ENCODE results near the gene RCOR1.
"Not testable (repeated sequence)": the region's sequence is repeated elsewhere in the genome, so short reads cannot be mapped to it uniquely, and the experiment has no call there.

GRCh38 chr14:102573161-102573560 lies 19.3 kb upstream of the RCOR1 start:
- not testable (repeated sequence) for TF ChIP-seq ELF4 (IDR thresholded peaks at IDR 0.05); SP1 (IDR thresholded peaks at IDR 0.05); PKNOX1 (IDR thresholded peaks at IDR 0.05); FOXM1 (IDR thresholded peaks at IDR 0.05; ENCODE audit: borderline replicate concordance); FOXA1 (IDR thresholded peaks at IDR 0.05); SUZ12 (IDR thresholded peaks at IDR 0.05); BHLHE40 (IDR thresholded peaks at IDR 0.05; ENCODE audit: borderline replicate concordance); LEF1 (IDR thresholded peaks at IDR 0.05; ENCODE audit: borderline replicate concordance)
